Cardiac muscle cell (in vitro differentiated cells and primary cell): ENCODE data around the gene TMEM239. TPM values are rescaled to one million over a fixed set of nuclear protein-coding genes. Genes with fewer than 3 reads are reported as not detected.

Source experiments
- DNase-seq, 2 donors: peaks; one replicate each; pipeline versions ENCODE4 v3.0.0 to v3.0.0-alpha.2; 2010 to 2017; ENCODE audit warnings: low read depth in 1 of 2, low spot score in 1 of 2
- H3K27ac ChIP-seq: fragments of 200-600 bp; sonication (generic); 2 replicates; pipeline ENCODE4 v1.5.1; 2016
- H3K27me3 ChIP-seq: fragments of 200-600 bp; sonication (generic); 2 replicates; pipeline ENCODE4 v1.6.0; 2016; ENCODE audit warnings: control low read depth
- H3K36me3 ChIP-seq: fragments of 200-600 bp; sonication (generic); 2 replicates; pipeline ENCODE4 v1.5.1; 2016; ENCODE audit warnings: control low read depth
- H3K4me1 ChIP-seq: fragments of 200-600 bp; sonication (generic); 2 replicates; pipeline ENCODE4 v1.8.1; 2017; ENCODE audit warnings: low read depth, mild to moderate bottlenecking, mixed run types
- H3K4me3 ChIP-seq: fragments of 200-600 bp; sonication (generic); 2 replicates; pipeline ENCODE4 v1.5.1; 2016; ENCODE audit warnings: mild to moderate bottlenecking
- H3K9me3 ChIP-seq: fragments of 200-600 bp; sonication (generic); 2 replicates; pipeline ENCODE4 v1.5.1; 2017; ENCODE audit warnings: low read depth, mild to moderate bottlenecking, control low read depth
- CTCF ChIP-seq: IDR thresholded peaks from 2 replicates; pipeline ENCODE4 v1.5.1; 2012; ENCODE audit warnings: low read depth, mild to moderate bottlenecking, low read length
- polyA plus RNA-seq: library from polyadenylated mRNA; unstranded; fragments of >200 nt; fragmentation: Nextera tagmentation; extraction: Ambion mirVana; gene quantifications from 2 replicates; pipeline ENCODE4 v1.2.1, GENCODE V29; 2016
- total RNA-seq: library from RNA; depleted of rRNA; stranded (reverse); fragments of >200 nt; gene quantifications from 2 replicates; pipeline ENCODE4 v1.2.3, GENCODE V29; 2016

The TMEM239 gene
- total and polyA plus RNA-seq, 2 experiments from 2014 or later = 0.04 TPM; not detected in 1

GRCh38 chr20:2815242-2815900 lies 793 bp upstream of the TMEM239 start:
- Histone ChIP-seq H3K36me3 (no peaks in the 10 kb centered on the region), H3K4me1 (no peaks in the 10 kb centered on the region), H3K27me3 (peaks cover 3% of the 10 kb centered on the region), H3K4me3 (no peak overlapping the region), H3K9me3 (no peaks in the 10 kb centered on the region), H3K27ac (no peak overlapping the region)
- no peak for DNase-seq
- TF ChIP-seq CTCF = no peak

- Histone ChIP-seq H3K27me3 (peaks cover 17% of the 10 kb centered on the region), H3K27ac (no peak overlapping the region), H3K4me3 (no peak overlapping the region), H3K9me3 (no peaks in the 10 kb centered on the region), H3K4me1 (no peaks in the 10 kb centered on the region), H3K36me3 (no peaks in the 10 kb centered on the region)
- DNase-seq = no peak
- TF ChIP-seq CTCF = peak; percentile 3
These were observed 598 bp downstream of the TMEM239 start for GRCh38 chr20:2816583-2817340.

GRCh38 chr20:2817341-2817726 lies 1.2 kb downstream of the TMEM239 start:
- Histone ChIP-seq H3K36me3 (no peaks in the 10 kb centered on the region), H3K27ac (no peak overlapping the region), H3K4me3 (no peak overlapping the region), H3K4me1 (no peaks in the 10 kb centered on the region), H3K27me3 (peaks cover 23% of the 10 kb centered on the region), H3K9me3 (no peaks in the 10 kb centered on the region)
- no peak for DNase-seq
- TF ChIP-seq CTCF = no peak

- no peak for TF ChIP-seq CTCF
- Histone ChIP-seq H3K27ac (no peak overlapping the region), H3K4me1 (no peaks in the 10 kb centered on the region), H3K27me3 (peaks cover 23% of the 10 kb centered on the region), H3K9me3 (no peaks in the 10 kb centered on the region), H3K36me3 (no peaks in the 10 kb centered on the region), H3K4me3 (no peak overlapping the region)
- DNase-seq = peak in 1 of 2 donors; percentile 49
These were observed 1.9 kb downstream of the TMEM239 start for GRCh38 chr20:2817891-2818595.

DNA sequence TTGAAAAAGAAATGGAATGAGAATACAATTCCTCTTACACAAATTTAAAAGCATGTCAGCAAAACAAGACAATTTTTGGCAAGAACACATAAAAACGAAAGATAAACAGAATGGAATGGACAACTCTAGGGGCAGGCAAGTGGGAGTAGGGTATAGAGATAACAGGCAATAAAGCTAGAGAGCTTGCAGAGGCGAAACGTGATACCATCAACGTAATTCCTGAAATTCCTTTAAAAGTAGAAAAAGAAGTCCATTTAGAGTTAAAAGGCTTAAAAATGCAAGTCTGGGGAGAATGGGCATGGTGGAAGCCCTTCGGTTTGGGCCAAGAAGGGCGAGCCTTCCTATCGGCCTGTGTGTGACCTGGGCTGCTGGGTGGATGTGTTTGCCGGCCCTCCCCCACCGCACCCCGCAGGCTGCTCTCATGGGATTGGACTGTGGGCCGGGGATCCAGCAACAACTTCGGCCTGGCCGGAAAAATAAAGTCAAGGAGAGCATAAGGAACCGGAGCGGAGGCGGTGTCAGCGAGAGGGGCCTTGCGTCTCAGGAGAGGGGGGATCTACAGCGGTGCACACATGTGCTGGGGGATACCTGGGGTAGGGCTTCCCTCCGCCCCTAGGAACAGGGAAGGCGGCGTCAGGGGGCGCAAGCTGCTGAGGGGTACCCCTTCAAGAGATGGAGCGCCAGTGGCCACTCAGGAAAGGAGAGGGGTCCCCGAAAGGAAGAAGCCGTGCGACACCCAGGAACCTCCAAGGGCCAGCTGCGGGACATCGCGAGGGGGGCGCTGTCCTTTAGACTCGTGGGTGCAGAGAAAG lies 4.1 kb downstream of the TMEM239 start:
- DNase-seq = peak in 1 of 2 donors; percentile 95
- no peak overlapping the region for H3K4me3 ChIP-seq

More for the DNA sequence above, 4.1 kb downstream of the TMEM239 start:
- Histone ChIP-seq H3K27ac (no peak overlapping the region), H3K36me3 (no peaks in the 10 kb centered on the region), H3K9me3 (no peaks in the 10 kb centered on the region), H3K27me3 (peaks cover 23% of the 10 kb centered on the region), H3K4me1 (no peaks in the 10 kb centered on the region)
- TF ChIP-seq CTCF = no peak
